ENCODE data around the gene HSF2.

HSF2 gene

DNA sequence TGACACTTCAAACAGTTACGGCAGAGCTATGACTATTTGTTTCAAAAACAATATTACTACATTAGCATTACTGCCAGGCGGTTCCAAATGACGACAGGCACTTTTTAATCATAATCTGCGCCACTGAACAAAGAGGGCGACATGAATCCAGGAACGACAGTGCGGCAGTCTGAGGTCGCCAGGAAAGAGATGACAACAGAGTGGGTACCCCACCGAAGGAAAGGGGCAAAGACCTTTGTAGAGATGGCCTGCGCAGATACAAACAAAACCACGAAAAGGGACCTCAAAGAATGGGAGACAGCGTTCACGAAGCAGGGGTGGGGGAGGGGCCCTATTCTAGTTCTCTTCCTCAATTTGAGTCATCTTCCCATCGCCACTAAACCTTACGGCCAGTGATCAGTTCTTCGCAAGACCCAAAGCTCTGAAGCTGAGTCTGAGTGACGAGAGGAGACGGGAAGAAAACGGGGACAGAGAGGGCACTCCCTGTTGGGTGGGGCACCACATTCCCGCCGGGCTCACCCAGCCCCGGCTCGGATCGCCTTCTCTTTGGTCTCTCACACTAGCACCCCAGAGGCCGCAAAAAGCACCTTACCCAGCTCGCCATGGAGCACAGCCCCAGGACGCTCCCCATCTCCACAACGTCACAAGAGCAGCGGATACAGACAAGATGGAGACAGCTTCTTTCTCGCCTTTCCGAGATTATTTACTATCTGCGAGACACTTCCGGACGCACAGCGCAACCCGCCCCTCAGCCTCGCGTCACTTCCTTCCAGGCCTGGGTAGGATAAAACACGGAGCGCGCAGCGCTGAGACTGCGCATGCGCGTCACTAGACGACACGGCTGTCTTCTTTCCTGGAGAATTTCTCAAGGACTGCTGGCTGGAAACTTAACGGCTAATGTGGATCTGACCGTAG, 71.9 kb downstream of the HSF2 start, which contains the start of gene SERINC1:
Gene SERINC1 (minus strand): TSS at position 701 of the 915 bp plus-strand sequence. CDS start 70 bp downstream, at position 631.
- no peaks in the 10 kb centered on the region for H3K9me3 ChIP-seq (ENCODE audit: insufficient read depth, low read length)
- no peaks in the 10 kb centered on the region for H3K9me2 ChIP-seq (replicated peaks; ENCODE audit: insufficient read depth, low read length)
- H3K4me3 ChIP-seq (ENCODE audit: insufficient read depth, low read length, poor library complexity, severe bottlenecking), result peak within 1 kb of the TSS; percentile 93
- peaks cover 59% of the 10 kb centered on the region for H3K79me2 ChIP-seq (ENCODE audit: insufficient read depth, low read length)
- TF ChIP-seq, protein P1, sequence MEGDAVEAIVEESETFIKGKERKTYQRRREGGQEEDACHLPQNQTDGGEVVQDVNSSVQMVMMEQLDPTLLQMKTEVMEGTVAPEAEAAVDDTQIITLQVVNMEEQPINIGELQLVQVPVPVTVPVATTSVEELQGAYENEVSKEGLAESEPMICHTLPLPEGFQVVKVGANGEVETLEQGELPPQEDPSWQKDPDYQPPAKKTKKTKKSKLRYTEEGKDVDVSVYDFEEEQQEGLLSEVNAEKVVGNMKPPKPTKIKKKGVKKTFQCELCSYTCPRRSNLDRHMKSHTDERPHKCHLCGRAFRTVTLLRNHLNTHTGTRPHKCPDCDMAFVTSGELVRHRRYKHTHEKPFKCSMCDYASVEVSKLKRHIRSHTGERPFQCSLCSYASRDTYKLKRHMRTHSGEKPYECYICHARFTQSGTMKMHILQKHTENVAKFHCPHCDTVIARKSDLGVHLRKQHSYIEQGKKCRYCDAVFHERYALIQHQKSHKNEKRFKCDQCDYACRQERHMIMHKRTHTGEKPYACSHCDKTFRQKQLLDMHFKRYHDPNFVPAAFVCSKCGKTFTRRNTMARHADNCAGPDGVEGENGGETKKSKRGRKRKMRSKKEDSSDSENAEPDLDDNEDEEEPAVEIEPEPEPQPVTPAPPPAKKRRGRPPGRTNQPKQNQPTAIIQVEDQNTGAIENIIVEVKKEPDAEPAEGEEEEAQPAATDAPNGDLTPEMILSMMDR (IDR thresholded peaks at IDR 0.05; ENCODE audit: insufficient read depth, low read length, poor library complexity, severe bottlenecking), result no peak
- TF ChIP-seq EZH2phosphoT487 (conservative IDR thresholded peaks at IDR 0.05; ENCODE audit: low read length), result no peak
- no peaks in the 10 kb centered on the region for H3K27me3 ChIP-seq (ENCODE audit: low read length)
- peak within 1 kb of the TSS; percentile 95 for H3K4me2 ChIP-seq (ENCODE audit: low read depth, low read length, poor library complexity, severe bottlenecking)
- peaks cover 16% of the 10 kb centered on the region; the same call in 1 of the 2 replicates for H4K20me1 ChIP-seq (ENCODE audit: low read depth, low read length)
- H3K36me3 ChIP-seq (ENCODE audit: low read length), result no peaks in the 10 kb centered on the region
- peak within 1 kb of the TSS; percentile 33 for H3K27ac ChIP-seq (ENCODE audit: low read depth, low read length)
- no peaks in the 10 kb centered on the region for H3F3A ChIP-seq (ENCODE audit: insufficient read depth)
- peak within 1 kb of the TSS; percentile 73 for H2AFZ ChIP-seq (ENCODE audit: low read depth, low read length, severe bottlenecking)
- H3K9ac ChIP-seq (ENCODE audit: low read length), result peak within 1 kb of the TSS; percentile 81

DNA sequence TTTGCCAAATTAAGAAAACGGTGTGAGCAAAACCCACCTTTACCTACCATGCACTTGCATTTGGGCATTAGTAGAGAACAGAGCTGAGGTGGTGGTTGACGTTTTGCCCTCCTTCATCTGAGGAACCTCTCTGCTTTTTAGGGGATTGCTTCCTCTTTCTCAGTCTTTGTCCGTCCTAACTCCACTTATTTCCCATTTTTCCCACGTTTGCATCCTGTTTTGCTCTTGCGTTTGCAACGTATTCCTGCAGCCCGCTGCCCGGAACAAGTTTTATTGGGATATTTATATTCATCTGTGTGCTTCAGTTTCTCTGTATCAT, 72.5 kb downstream of the HSF2 start:
- Histone ChIP-seq H3K36me3 (ENCODE audit: low read length) (no peaks in the 10 kb centered on the region), H2AFZ (ENCODE audit: low read depth, low read length, severe bottlenecking) (peak overlapping the region; percentile 73), H3K9ac (ENCODE audit: low read length) (peak overlapping the region; percentile 81), H3K9me2 (replicated peaks; ENCODE audit: insufficient read depth, low read length) (no peaks in the 10 kb centered on the region), H3K9me3 (ENCODE audit: insufficient read depth, low read length) (no peaks in the 10 kb centered on the region), H3K4me3 (ENCODE audit: insufficient read depth, low read length, poor library complexity, severe bottlenecking) (peak overlapping the region; percentile 93), H4K20me1 (ENCODE audit: low read depth, low read length) (peaks cover 16% of the 10 kb centered on the region; the same call in 1 of the 2 replicates), H3F3A (ENCODE audit: insufficient read depth) (no peaks in the 10 kb centered on the region), H3K27me3 (ENCODE audit: low read length) (no peaks in the 10 kb centered on the region), H3K79me2 (ENCODE audit: insufficient read depth, low read length) (peaks cover 53% of the 10 kb centered on the region), H3K27ac (ENCODE audit: low read depth, low read length) (peak overlapping the region; percentile 21; the same call in 1 of the 2 replicates), H3K4me2 (ENCODE audit: low read depth, low read length, poor library complexity, severe bottlenecking) (peak overlapping the region; percentile 95)
- TF ChIP-seq EZH2phosphoT487 (conservative IDR thresholded peaks at IDR 0.05; ENCODE audit: low read length), result no peak
- TF ChIP-seq, protein P1 (IDR thresholded peaks at IDR 0.05; ENCODE audit: insufficient read depth, low read length, poor library complexity, severe bottlenecking), result no peak

DNA sequence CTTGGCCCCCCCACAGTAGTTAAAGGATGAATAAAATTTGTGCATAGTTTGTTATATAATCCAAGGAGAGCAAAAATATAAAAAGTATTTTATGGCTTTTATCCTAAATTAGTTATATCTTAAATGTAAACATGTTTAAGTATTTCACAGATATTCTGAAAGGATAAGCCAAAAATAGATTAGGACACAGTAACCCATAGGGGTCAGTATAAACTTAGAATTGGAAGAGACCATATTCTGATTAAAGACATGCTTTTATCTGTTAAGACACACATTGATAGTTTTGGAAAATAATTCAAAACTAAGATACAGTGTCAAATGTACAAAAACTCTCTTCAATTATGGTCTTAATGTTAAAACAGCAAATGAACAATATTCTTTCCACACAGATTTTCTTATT, 76.7 kb downstream of the HSF2 start:
- no peaks in the 10 kb centered on the region for H3F3A ChIP-seq (ENCODE audit: insufficient read depth)
- no peaks in the 10 kb centered on the region for H3K9me3 ChIP-seq (ENCODE audit: insufficient read depth, low read length)
- H3K27ac ChIP-seq (ENCODE audit: low read depth, low read length), result no peak overlapping the region
- H4K20me1 ChIP-seq (ENCODE audit: low read depth, low read length), result no peaks in the 10 kb centered on the region
- H3K36me3 ChIP-seq (ENCODE audit: low read length), result no peaks in the 10 kb centered on the region
- no peak overlapping the region for H2AFZ ChIP-seq (ENCODE audit: low read depth, low read length, severe bottlenecking)
- no peak for TF ChIP-seq EZH2phosphoT487 (conservative IDR thresholded peaks at IDR 0.05; ENCODE audit: low read length)
- TF ChIP-seq, protein P1 (IDR thresholded peaks at IDR 0.05; ENCODE audit: insufficient read depth, low read length, poor library complexity, severe bottlenecking), result no peak
- no peak overlapping the region for H3K4me2 ChIP-seq (ENCODE audit: low read depth, low read length, poor library complexity, severe bottlenecking)
- H3K79me2 ChIP-seq (ENCODE audit: insufficient read depth, low read length), result peaks cover 12% of the 10 kb centered on the region
- H3K4me3 ChIP-seq (ENCODE audit: insufficient read depth, low read length, poor library complexity, severe bottlenecking), result no peak overlapping the region
- H3K27me3 ChIP-seq (ENCODE audit: low read length), result no peaks in the 10 kb centered on the region
- no peak overlapping the region for H3K9ac ChIP-seq (ENCODE audit: low read length)
- no peaks in the 10 kb centered on the region for H3K9me2 ChIP-seq (replicated peaks; ENCODE audit: insufficient read depth, low read length)

All from SU-DHL-6 (cell line).